ENCODE data around the gene HAUS7.

HAUS7 gene

GRCh38 chrX:153493085-153493484, 22.7 kb upstream of the HAUS7 start:
- no peak overlapping the region for H3K4me3 ChIP-seq (ENCODE audit: low read depth, low read length)
- TF ChIP-seq CTCF (IDR thresholded peaks at IDR 0.05; ENCODE audit: low read depth, low read length), result no peak

GRCh38 chrX:153492543-153492942, 22.2 kb upstream of the HAUS7 start:
- TF ChIP-seq CTCF (IDR thresholded peaks at IDR 0.05; ENCODE audit: low read depth, low read length), result no peak
- no peak overlapping the region for H3K4me3 ChIP-seq (ENCODE audit: low read depth, low read length)

GRCh38 chrX:153491918-153492317, 21.5 kb upstream of the HAUS7 start:
- H3K4me3 ChIP-seq (ENCODE audit: low read depth, low read length), result no peak overlapping the region
- no peak for TF ChIP-seq CTCF (IDR thresholded peaks at IDR 0.05; ENCODE audit: low read depth, low read length)

GRCh38 chrX:153491351-153491914, 21.1 kb upstream of the HAUS7 start:
- H3K4me3 ChIP-seq (ENCODE audit: low read depth, low read length), result no peak overlapping the region

GRCh38 chrX:153490217-153490930, 20.0 kb upstream of the HAUS7 start:
- no peak for TF ChIP-seq CTCF (IDR thresholded peaks at IDR 0.05; ENCODE audit: low read depth, low read length)
- no peak overlapping the region for H3K4me3 ChIP-seq (ENCODE audit: low read depth, low read length)

More at GRCh38 chrX:153491351-153491914, 21.1 kb upstream of the HAUS7 start:
- TF ChIP-seq CTCF (IDR thresholded peaks at IDR 0.05; ENCODE audit: low read depth, low read length), result no peak

GRCh38 chrX:153488231-153488914, 18.0 kb upstream of the HAUS7 start:
- TF ChIP-seq CTCF (IDR thresholded peaks at IDR 0.05; ENCODE audit: low read depth, low read length), result no peak
- H3K4me3 ChIP-seq (ENCODE audit: low read depth, low read length), result no peak overlapping the region

GRCh38 chrX:153487590-153488071, 17.3 kb upstream of the HAUS7 start:
- no peak overlapping the region for H3K4me3 ChIP-seq (ENCODE audit: low read depth, low read length)
- no peak for TF ChIP-seq CTCF (IDR thresholded peaks at IDR 0.05; ENCODE audit: low read depth, low read length)

All from WI38 (cell line).